GM10266 (cell line): ENCODE data around the gene DHRS12.

Experiments
- DNase-seq: peaks from one replicate; pipeline ENCODE4 v3.0.0; 2012; ENCODE audit errors: extremely low spot score
- TF ChIP-seq, protein P1 (sequence below): IDR thresholded peaks from 2 replicates; pipeline ENCODE4 v1.5.1; 2012; ENCODE audit warnings: mild to moderate bottlenecking, low read depth; ENCODE audit not compliant: control insufficient read depth, insufficient read depth; ENCODE audit errors: missing control alignments

DHRS12 gene

DNA sequence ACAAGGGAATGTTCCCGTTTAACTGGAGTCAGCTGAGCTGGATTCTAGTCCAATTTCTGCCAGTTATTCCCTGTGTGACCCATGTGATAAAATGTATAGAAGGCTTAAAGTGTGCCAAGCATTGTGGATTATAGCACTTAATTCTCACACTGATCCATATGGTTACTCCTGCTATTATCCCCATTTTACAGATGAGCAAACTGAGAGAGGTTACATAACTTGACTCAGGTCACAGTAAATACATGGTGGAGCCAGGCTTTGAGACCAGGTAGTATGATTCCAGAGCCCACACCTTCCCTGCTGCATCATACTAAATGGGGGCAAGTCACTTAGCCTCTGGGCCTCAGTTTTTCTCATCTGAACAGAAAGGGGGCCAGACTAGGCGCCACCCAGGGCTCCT, 2.0 kb upstream of the DHRS12 start:
- no peak for DNase-seq
- TF ChIP-seq, protein P1, sequence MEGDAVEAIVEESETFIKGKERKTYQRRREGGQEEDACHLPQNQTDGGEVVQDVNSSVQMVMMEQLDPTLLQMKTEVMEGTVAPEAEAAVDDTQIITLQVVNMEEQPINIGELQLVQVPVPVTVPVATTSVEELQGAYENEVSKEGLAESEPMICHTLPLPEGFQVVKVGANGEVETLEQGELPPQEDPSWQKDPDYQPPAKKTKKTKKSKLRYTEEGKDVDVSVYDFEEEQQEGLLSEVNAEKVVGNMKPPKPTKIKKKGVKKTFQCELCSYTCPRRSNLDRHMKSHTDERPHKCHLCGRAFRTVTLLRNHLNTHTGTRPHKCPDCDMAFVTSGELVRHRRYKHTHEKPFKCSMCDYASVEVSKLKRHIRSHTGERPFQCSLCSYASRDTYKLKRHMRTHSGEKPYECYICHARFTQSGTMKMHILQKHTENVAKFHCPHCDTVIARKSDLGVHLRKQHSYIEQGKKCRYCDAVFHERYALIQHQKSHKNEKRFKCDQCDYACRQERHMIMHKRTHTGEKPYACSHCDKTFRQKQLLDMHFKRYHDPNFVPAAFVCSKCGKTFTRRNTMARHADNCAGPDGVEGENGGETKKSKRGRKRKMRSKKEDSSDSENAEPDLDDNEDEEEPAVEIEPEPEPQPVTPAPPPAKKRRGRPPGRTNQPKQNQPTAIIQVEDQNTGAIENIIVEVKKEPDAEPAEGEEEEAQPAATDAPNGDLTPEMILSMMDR, result no peak

DNA sequence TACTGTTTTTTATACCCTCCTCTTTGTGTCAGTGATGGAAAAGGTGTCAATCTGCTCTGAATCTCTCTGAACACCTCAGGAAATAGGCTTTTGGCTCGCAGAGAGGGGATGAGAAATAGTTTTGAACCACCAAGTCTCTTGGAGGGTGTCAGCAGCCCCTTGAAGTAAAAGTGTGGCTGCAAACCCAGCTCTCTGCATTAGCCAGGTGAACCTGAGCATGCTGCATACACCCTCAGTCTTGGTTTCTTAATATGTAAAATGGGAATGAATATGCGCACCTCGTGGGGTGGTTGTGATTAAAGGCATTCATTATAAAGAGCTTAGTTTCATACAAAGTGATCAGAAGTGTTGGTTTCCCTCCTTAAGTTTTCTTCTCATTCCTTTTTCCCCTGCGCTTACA, 1.4 kb upstream of the DHRS12 start:
- DNase-seq, result no peak
- TF ChIP-seq, protein P1, result no peak

DNA sequence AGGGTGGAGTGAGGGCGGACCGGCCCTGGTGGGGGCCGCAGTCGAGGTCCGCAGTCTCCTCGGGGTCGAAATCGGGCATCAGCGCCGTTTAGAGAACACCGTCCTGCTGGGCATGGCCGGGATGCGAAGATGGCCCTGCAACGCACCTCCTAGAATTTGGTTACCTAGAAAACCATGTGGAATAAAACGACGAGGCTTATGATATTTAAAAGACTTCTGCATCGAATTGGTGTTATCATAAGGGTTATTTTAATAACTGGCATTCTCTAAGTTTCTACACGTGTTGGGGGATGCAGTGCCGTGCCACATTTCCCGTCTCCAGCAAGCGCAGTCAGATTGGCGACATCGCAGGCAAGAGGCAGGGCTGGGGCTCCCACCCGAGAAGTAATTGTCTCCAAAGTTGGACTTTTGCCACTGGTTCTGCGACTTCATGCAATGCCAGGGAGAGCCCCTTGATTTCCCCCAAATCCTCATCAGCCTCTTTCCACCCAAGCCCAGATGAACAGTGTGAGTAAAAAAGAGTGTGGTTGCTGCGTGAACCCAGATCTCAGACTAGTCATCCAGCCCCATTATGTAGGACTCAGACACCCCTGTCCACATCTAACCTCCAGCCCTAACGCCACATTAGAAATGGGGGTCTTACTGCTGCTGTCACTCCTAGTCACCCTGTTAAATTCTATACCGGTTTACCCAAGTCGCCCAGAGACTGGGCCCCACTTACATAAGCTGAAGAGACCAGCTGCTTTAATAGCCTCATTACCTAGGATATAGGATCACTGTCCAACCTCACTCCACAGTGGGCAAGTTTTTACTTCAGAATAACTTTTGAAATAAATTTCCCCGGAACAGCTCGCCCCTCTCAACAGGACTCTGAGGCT, 571 bp upstream of the DHRS12 start:
- TF ChIP-seq, protein P1, result no peak
- DNase-seq, result peak; percentile 21

DNA sequence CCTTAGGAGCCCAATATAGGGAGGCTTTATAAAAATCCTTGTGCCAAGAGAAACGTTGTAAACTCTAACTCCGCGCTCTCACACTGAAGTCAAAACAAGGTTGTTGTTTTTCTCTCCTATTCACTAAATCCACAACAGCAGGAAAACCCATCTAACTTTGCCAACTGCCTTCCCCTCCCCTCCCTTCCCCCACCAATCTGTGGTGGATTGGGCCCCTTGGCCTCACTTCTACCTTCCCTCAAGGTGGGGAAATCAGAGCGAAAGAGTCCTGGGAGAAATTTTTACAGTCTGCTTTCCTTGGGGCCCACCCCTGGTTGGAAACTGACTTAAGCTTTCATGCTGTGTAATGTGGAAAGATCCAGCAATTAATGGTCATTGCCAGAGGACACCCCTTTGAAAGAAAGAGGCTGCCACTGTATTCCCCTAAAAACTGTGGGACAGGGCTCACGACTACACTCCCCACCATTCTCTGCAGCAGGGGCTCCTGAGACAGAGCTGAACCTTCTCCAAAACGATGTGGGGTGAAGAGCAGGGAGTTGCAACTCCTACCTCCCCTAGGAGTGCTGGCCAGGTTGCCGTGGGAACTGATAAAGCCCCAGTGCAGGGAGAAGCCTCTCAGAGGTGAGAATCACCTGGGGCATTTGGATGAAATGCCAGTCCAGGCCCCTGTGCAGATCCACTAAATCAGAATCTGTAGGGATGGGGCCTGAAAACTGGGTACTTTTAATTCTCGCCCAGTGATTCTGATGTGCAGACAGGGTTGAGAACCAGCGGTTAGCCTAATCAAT, 1.1 kb downstream of the DHRS12 start:
- DNase-seq, result no peak
- TF ChIP-seq, protein P1, result no peak

DNA sequence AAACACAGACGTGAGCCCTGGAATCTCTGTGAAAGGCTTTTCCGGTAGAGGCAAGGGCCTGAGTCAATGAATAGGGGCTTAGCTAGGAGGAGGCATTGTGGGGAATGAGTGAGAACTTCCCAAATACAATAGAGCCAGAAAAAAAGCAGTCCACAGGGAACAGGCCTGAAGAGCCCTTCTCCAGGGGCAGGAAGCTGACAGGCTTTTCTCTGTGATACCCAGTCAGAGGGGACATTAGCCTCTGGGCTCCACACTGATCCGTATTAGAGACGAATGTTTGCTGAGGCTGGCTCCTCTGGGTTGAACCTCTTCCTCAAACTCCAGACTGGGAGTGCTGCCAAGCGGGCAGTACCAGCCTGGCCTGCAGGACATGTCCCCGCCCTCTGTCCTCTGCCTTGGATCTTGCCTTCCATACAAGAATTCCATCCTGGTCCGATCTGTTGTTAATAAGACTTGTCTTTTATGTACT, 2.3 kb downstream of the DHRS12 start:
- DNase-seq, result no peak
- TF ChIP-seq, protein P1, result no peak

DNA sequence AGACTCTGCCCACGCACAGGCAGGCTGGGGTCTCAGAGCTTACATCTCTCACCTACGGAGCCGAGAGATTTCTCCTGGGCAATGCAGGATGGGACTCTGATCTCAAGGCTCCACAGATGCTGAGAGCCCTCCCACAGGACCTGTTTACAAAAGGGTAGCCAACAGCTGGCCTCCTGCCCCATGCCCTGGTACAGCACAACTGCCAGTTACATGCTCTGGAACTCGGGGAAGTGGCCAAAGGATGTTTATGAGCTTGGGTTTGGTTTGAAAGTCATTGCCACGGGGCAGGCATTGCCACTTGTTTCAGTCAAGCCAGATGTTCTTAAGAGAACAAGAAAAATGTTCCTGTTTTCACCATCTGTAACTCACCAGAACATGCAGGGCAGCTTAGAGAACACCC, 3.5 kb downstream of the DHRS12 start:
- DNase-seq, result no peak
- TF ChIP-seq, protein P1, result no peak

DNA sequence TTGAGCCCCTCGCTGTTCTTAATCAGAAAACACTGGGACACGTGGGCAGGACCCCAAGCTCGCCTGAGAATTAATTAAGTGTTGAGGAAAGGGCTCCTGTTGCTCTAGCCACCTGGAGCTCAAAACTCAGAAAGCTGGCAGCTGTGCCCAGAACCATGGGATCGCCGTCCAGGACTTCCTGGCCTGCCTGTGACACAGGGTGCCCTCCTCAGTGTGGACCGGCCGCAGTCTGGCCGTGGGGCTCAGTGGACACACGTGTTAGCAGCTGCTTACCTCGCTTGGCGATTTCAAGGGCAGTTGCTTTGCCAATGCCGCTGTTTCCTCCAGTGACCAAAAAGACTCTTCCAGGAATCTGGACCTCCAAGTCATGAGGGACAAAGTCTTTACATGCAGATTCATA, 4.7 kb downstream of the DHRS12 start:
- TF ChIP-seq, protein P1, result no peak
- DNase-seq, result no peak
